ENCODE measurements around the gene RGS6.

Gene RGS6

DNA sequence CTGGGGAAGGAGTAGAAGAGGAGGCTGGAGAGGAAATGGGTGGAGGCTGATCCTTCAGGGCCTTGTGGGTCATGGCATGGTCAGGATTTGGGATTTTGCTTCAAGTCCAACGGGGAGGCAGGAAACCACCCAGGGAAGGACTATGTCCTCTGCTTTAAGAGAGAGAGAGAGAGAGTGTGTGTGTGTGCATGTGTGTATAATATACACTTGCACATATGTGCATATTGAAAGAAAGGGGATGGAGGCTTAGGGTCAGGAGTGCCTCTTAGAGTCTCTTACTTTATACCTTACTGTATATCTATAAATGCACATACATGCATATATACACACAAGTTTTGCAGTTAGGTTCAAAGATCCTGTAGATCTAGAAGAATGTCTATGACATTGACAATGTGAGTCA lies 94.8 kb downstream of the RGS6 start:
- H3K4me3 ChIP-seq (ENCODE audit: low read depth in 1 of 5, low read length in 5 of 5), result no peak overlapping the region
- H3K9ac ChIP-seq (ENCODE audit: low read length in 5 of 5), result no peak overlapping the region
- no peak overlapping the region for H3K27ac ChIP-seq (ENCODE audit: low read depth, low read length)
- no peaks in the 10 kb centered on the region for H3K36me3 ChIP-seq (ENCODE audit: control insufficient read depth in 5 of 5, insufficient read depth in 5 of 5, low read length in 5 of 5)
- peaks cover 0 to 14% (median 10%) of the 10 kb centered on the region in 5 donors for H3K9me3 ChIP-seq (ENCODE audit: control insufficient read depth in 5 of 5, low read length in 5 of 5)
- H3K27me3 ChIP-seq (ENCODE audit: control insufficient read depth in 5 of 5, insufficient read depth in 4 of 5, low read length in 5 of 5), result no peaks in the 10 kb centered on the region
- peaks cover 0 to 17% (median 13%) of the 10 kb centered on the region in 5 donors for H3K4me1 ChIP-seq (ENCODE audit: control insufficient read depth in 5 of 5, insufficient read depth in 5 of 5, low read length in 5 of 5)

DNA sequence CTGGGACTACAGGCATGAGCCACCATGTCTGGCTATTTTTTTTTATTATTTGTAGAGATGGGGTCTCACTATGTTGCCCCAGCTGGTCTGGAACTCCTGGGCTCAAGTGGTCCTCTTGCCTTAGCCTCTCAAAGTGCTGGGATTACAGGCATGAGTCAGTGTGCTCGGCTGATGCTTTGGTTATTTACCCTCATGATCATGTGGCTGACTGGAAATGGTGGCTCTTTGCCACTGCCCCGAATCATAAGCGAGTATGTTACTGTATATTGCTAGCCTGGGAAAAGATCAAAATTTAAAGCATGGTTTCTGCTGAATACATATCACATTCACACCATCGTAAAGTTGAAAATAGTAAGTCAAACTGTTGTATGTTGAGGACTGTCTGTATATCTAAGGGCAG lies 101.1 kb downstream of the RGS6 start:
- Histone ChIP-seq H3K9me3 (ENCODE audit: control insufficient read depth in 5 of 5, low read length in 5 of 5) (peaks cover 0 to 14% (median 10%) of the 10 kb centered on the region in 5 donors), H3K36me3 (ENCODE audit: control insufficient read depth in 5 of 5, insufficient read depth in 5 of 5, low read length in 5 of 5) (no peaks in the 10 kb centered on the region), H3K27ac (ENCODE audit: low read depth, low read length) (no peak overlapping the region), H3K27me3 (ENCODE audit: control insufficient read depth in 5 of 5, insufficient read depth in 4 of 5, low read length in 5 of 5) (no peaks in the 10 kb centered on the region), H3K4me3 (ENCODE audit: low read depth in 1 of 5, low read length in 5 of 5) (no peak overlapping the region), H3K9ac (ENCODE audit: low read length in 5 of 5) (no peak overlapping the region), H3K4me1 (ENCODE audit: control insufficient read depth in 5 of 5, insufficient read depth in 5 of 5, low read length in 5 of 5) (no peaks in the 10 kb centered on the region)

DNA sequence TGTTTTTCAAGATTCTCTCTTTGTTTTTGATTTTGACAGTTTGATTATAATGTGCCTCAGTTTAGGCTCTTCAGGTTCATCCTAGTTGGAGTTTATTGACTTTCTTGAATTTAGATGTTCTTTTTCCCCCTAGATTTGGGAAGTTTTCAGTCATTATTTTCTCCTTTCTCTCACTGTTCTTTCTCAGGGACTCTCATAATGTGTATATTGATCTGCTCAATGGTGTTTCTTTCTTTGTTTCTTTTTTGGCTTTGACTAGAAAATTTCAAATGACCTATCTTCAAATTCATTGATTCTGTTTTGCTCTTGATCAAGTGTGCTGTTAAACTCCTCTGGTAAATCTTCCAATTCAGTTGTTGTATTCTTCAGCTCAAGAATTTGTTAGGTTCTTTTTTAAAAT lies 108.3 kb downstream of the RGS6 start:
- H3K4me3 ChIP-seq (ENCODE audit: low read depth in 1 of 5, low read length in 5 of 5), result no peak overlapping the region
- H3K4me1 ChIP-seq (ENCODE audit: control insufficient read depth in 5 of 5, insufficient read depth in 5 of 5, low read length in 5 of 5), result no peaks in the 10 kb centered on the region
- no peaks in the 10 kb centered on the region for H3K36me3 ChIP-seq (ENCODE audit: control insufficient read depth in 5 of 5, insufficient read depth in 5 of 5, low read length in 5 of 5)
- no peaks in the 10 kb centered on the region for H3K27me3 ChIP-seq (ENCODE audit: control insufficient read depth in 5 of 5, insufficient read depth in 4 of 5, low read length in 5 of 5)
- no peak overlapping the region for H3K9ac ChIP-seq (ENCODE audit: low read length in 5 of 5)
- H3K27ac ChIP-seq (ENCODE audit: low read depth, low read length), result no peak overlapping the region
- H3K9me3 ChIP-seq (ENCODE audit: control insufficient read depth in 5 of 5, low read length in 5 of 5), result peaks cover 0 to 9% (median 4%) of the 10 kb centered on the region in 5 donors

DNA sequence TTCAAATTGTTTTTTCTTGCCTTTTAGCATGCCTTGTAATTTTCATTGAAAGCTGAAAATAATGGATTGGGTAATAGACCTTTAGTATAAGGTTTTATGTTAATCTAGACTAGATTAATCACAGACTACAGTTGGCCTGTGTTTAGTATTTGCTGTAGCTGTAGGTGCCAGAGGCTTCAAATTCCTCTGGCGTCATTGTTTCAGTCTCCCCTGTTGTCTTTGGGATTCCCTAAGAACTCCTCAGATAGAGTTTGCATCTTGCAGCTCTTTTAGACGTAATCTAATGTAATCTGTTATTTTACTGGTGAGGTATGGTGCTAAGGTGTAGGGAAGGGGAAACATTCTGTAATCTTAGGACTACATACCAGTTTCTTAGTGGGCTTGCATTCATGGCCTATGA lies 113.0 kb downstream of the RGS6 start:
- Histone ChIP-seq H3K4me1 (ENCODE audit: control insufficient read depth in 5 of 5, insufficient read depth in 5 of 5, low read length in 5 of 5) (peaks cover 0 to 3% (median 0%) of the 10 kb centered on the region in 5 donors), H3K27ac (ENCODE audit: low read depth, low read length) (no peak overlapping the region), H3K9me3 (ENCODE audit: control insufficient read depth in 5 of 5, low read length in 5 of 5) (peaks cover 0 to 7% (median 3%) of the 10 kb centered on the region in 5 donors), H3K9ac (ENCODE audit: low read length in 5 of 5) (no peak overlapping the region), H3K36me3 (ENCODE audit: control insufficient read depth in 5 of 5, insufficient read depth in 5 of 5, low read length in 5 of 5) (no peaks in the 10 kb centered on the region), H3K27me3 (ENCODE audit: control insufficient read depth in 5 of 5, insufficient read depth in 4 of 5, low read length in 5 of 5) (no peaks in the 10 kb centered on the region), H3K4me3 (ENCODE audit: low read depth in 1 of 5, low read length in 5 of 5) (no peak overlapping the region)

DNA sequence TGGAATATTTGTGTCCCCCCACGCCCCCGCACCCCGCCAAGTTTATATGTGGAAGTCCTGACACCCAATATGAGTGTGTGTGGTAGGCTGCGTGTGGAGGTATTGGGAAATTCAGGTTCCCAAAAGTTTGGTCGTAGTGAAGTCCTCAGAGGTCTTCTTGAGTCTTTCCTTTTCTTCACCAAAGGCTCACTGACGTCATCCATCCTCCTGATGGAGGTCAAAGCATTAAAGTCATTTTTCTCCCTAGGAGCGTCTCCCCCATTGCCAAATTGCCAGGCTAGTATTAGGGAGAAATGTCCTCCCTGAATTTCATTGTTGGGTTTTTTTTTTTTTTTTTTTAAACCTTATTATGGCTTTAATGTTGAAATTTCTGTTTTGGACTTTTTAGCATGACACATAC lies 113.7 kb downstream of the RGS6 start:
- H3K27ac ChIP-seq (ENCODE audit: low read depth, low read length), result no peak overlapping the region

DNA sequence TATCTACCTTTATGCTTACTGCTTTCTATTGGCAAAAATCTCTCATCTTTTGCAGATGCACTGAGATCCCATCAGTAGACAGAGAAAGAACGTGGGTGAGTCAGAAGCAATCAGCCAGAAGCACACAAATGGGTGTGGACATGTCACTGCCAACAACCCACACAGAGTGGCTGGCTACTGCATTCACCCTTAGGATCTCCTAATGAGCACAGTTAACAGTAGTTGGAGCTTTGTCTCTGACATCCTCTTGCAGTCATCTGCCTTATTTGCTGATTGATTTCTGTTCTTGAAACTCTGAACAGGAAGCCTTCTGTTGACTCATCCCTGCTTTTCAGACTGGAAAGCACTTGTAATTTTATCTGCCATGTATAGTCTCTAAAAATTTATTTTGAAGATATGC lies 117.2 kb downstream of the RGS6 start:
- Histone ChIP-seq H3K27me3 (ENCODE audit: control insufficient read depth in 5 of 5, insufficient read depth in 4 of 5, low read length in 5 of 5) (no peaks in the 10 kb centered on the region), H3K27ac (ENCODE audit: low read depth, low read length) (no peak overlapping the region), H3K9ac (ENCODE audit: low read length in 5 of 5) (no peak overlapping the region), H3K9me3 (ENCODE audit: control insufficient read depth in 5 of 5, low read length in 5 of 5) (no peaks in the 10 kb centered on the region), H3K4me1 (ENCODE audit: control insufficient read depth in 5 of 5, insufficient read depth in 5 of 5, low read length in 5 of 5) (peaks cover 0 to 3% (median 0%) of the 10 kb centered on the region in 5 donors), H3K36me3 (ENCODE audit: control insufficient read depth in 5 of 5, insufficient read depth in 5 of 5, low read length in 5 of 5) (no peaks in the 10 kb centered on the region), H3K4me3 (ENCODE audit: low read depth in 1 of 5, low read length in 5 of 5) (no peak overlapping the region)

More for the DNA sequence above, 113.7 kb downstream of the RGS6 start:
- H3K4me3 ChIP-seq (ENCODE audit: low read depth in 1 of 5, low read length in 5 of 5), result no peak overlapping the region
- no peaks in the 10 kb centered on the region for H3K36me3 ChIP-seq (ENCODE audit: control insufficient read depth in 5 of 5, insufficient read depth in 5 of 5, low read length in 5 of 5)
- H3K27me3 ChIP-seq (ENCODE audit: control insufficient read depth in 5 of 5, insufficient read depth in 4 of 5, low read length in 5 of 5), result no peaks in the 10 kb centered on the region
- H3K4me1 ChIP-seq (ENCODE audit: control insufficient read depth in 5 of 5, insufficient read depth in 5 of 5, low read length in 5 of 5), result peaks cover 0 to 3% (median 0%) of the 10 kb centered on the region in 5 donors
- H3K9ac ChIP-seq (ENCODE audit: low read length in 5 of 5), result no peak overlapping the region
- peaks cover 0 to 4% (median 0%) of the 10 kb centered on the region in 5 donors for H3K9me3 ChIP-seq (ENCODE audit: control insufficient read depth in 5 of 5, low read length in 5 of 5)

DNA sequence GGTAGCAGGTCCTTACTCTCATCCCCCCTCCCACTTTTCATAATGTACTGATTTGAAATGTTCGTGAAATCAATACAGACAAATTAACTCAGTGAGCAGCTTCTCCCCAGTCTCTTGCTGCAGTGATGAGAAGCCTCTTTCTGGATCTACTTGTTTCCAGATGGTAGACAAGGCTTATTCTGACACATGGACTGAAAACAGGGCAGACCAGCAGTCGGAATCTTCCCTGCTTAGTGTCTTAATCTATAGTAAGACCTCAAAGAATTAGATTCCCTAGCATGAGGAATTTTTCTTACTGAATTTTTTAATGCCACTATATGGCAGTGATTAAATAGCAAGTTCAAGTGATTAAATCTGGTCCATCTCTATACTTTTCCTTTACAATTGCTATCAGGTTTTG lies 120.1 kb downstream of the RGS6 start:
- H3K4me1 ChIP-seq (ENCODE audit: control insufficient read depth in 5 of 5, insufficient read depth in 5 of 5, low read length in 5 of 5), result peaks cover 0 to 8% (median 0%) of the 10 kb centered on the region in 5 donors
- H3K27ac ChIP-seq (ENCODE audit: low read depth, low read length), result no peak overlapping the region
- no peaks in the 10 kb centered on the region for H3K36me3 ChIP-seq (ENCODE audit: control insufficient read depth in 5 of 5, insufficient read depth in 5 of 5, low read length in 5 of 5)
- no peaks in the 10 kb centered on the region for H3K9me3 ChIP-seq (ENCODE audit: control insufficient read depth in 5 of 5, low read length in 5 of 5)
- H3K4me3 ChIP-seq (ENCODE audit: low read depth in 1 of 5, low read length in 5 of 5), result no peak overlapping the region
- H3K27me3 ChIP-seq (ENCODE audit: control insufficient read depth in 5 of 5, insufficient read depth in 4 of 5, low read length in 5 of 5), result peaks cover 0 to 3% (median 0%) of the 10 kb centered on the region in 5 donors
- no peak overlapping the region for H3K9ac ChIP-seq (ENCODE audit: low read length in 5 of 5)

DNA sequence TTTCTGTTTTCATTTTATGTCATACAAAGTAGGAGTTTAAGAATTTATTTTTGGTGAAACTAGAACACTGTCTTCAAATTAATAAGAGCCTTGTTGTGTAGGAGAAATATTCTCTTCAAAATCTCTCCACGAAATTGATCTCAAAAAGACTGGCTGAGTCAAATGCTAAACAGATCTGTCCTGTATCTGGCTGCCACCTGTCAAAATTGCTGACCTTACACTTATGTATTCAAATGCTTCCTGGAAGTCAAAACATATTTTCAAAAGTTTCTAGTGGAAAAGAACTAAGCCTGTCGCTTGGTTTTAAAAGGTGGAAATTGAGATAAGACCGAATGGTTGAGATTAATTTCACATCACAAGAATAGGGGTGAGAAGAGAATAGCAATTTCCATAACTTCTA lies 121.4 kb downstream of the RGS6 start:
- no peak overlapping the region for H3K27ac ChIP-seq (ENCODE audit: low read depth, low read length)
- no peak overlapping the region for H3K9ac ChIP-seq (ENCODE audit: low read length in 5 of 5)

DNA sequence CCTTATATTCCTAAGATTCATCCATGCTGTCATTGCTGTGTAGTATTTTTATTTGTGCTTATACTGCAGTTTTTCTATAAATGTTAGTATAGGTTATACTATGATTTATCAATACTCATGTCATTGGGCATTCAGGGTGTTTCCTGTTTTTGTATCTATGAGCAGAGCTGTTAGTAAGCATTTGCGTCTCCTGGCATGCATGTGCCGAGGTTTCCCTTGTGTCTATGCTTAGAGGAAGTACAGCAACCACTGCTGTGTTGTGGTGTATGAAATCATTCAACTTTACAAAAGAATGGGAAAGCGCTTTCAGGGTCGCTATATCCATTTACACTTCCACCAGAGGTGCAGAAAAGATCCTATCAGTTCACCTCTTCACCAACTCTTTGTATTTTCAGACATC lies 122.7 kb downstream of the RGS6 start:
- Histone ChIP-seq H3K4me1 (ENCODE audit: control insufficient read depth in 5 of 5, insufficient read depth in 5 of 5, low read length in 5 of 5) (peaks cover 0 to 5% (median 0%) of the 10 kb centered on the region in 5 donors), H3K27ac (ENCODE audit: low read depth, low read length) (no peak overlapping the region), H3K9ac (ENCODE audit: low read length in 5 of 5) (peak overlapping the region in 1 of 5 donors; percentile 39), H3K36me3 (ENCODE audit: control insufficient read depth in 5 of 5, insufficient read depth in 5 of 5, low read length in 5 of 5) (no peaks in the 10 kb centered on the region), H3K9me3 (ENCODE audit: control insufficient read depth in 5 of 5, low read length in 5 of 5) (no peaks in the 10 kb centered on the region), H3K4me3 (ENCODE audit: low read depth in 1 of 5, low read length in 5 of 5) (no peak overlapping the region), H3K27me3 (ENCODE audit: control insufficient read depth in 5 of 5, insufficient read depth in 4 of 5, low read length in 5 of 5) (peaks cover 0 to 3% (median 0%) of the 10 kb centered on the region in 5 donors)

More for the DNA sequence above, 121.4 kb downstream of the RGS6 start:
- Histone ChIP-seq H3K4me3 (ENCODE audit: low read depth in 1 of 5, low read length in 5 of 5) (no peak overlapping the region), H3K4me1 (ENCODE audit: control insufficient read depth in 5 of 5, insufficient read depth in 5 of 5, low read length in 5 of 5) (peaks cover 0 to 8% (median 0%) of the 10 kb centered on the region in 5 donors), H3K36me3 (ENCODE audit: control insufficient read depth in 5 of 5, insufficient read depth in 5 of 5, low read length in 5 of 5) (no peaks in the 10 kb centered on the region), H3K9me3 (ENCODE audit: control insufficient read depth in 5 of 5, low read length in 5 of 5) (no peaks in the 10 kb centered on the region), H3K27me3 (ENCODE audit: control insufficient read depth in 5 of 5, insufficient read depth in 4 of 5, low read length in 5 of 5) (peaks cover 0 to 3% (median 0%) of the 10 kb centered on the region in 5 donors)

DNA sequence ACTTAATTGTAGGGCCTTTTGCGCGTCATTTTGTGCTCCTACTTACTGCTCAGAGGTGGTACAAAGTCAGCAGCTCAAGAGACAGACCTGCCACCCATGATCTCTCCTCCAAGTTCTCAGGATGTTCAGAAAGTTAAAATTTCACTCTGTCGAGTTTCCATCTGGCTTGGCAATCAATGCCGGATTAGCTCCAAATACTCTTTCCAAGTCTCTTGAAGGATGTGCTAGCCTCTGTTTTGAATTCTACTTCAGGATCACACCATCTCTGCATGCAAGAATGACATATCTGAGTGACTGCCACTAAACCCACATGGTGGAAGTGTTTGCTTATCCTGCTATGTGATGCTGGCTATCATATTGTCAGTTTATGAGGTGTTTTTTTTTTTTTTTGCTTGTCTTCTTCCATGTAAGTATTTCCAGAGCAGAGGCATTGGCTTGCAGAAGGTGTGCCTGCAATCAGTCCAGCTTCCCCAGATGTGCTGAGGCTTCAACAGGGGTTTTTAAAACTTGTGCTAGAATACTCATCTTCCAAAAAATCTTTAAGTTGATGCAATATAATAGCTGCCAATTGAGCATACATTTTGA lies 125.6 kb downstream of the RGS6 start:
- Histone ChIP-seq H3K9ac (ENCODE audit: low read length in 5 of 5) (no peak overlapping the region), H3K27me3 (ENCODE audit: control insufficient read depth in 5 of 5, insufficient read depth in 4 of 5, low read length in 5 of 5) (peaks cover 0 to 3% (median 0%) of the 10 kb centered on the region in 5 donors), H3K4me3 (ENCODE audit: low read depth in 1 of 5, low read length in 5 of 5) (no peak overlapping the region), H3K27ac (ENCODE audit: low read depth, low read length) (no peak overlapping the region), H3K36me3 (ENCODE audit: control insufficient read depth in 5 of 5, insufficient read depth in 5 of 5, low read length in 5 of 5) (no peaks in the 10 kb centered on the region), H3K9me3 (ENCODE audit: control insufficient read depth in 5 of 5, low read length in 5 of 5) (no peaks in the 10 kb centered on the region), H3K4me1 (ENCODE audit: control insufficient read depth in 5 of 5, insufficient read depth in 5 of 5, low read length in 5 of 5) (peaks cover 0 to 5% (median 0%) of the 10 kb centered on the region in 5 donors)

All from subcutaneous abdominal adipose tissue (tissue), 5 donors.